GM21360 (cell line): ENCODE results near the gene PPAN.

Source experiments
- ATAC-seq: cut with Tn5 transposase; IDR thresholded peaks from one replicate; pipeline ENCODE4 v1.9.1; 2021; ENCODE audit warnings: mild to moderate bottlenecking, moderate library complexity; ENCODE audit not compliant: unreplicated experiment

The PPAN gene

DNA sequence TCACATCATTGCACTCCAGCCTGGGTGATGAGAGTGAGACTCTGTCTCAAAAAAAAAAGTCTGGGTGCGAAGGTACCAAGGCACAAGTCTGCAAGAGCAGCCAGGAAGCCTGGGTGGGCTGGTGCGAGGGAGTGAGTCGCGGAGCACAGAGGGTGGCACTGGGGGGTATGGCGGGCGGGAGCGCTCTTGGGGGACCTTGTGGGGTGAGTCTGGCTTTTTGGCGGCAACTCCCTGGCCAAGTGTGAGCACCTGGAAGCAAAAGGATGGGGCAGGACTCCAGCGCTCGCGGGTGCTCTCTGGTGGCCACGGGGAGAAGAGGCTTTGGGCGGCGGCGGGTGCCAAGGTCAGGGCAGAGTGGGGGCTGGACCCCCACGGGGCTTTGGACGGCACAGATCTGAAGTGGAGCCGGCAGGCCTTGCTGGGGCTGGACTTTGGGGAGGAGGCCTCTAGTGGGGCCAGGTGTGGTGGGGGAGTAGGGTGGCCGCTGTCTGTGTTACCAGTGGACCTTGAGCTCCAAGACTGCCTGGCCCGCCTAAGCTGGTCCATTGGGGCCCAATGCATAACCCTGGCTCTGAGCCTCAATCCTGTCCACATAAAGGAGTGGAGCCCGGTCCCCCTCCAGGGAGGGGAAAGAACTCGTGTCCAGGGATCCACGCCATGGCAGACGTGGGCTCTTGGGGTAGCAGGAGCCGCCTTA is 6.9 kb downstream of the PPAN start:
- ATAC-seq: no peak

DNA sequence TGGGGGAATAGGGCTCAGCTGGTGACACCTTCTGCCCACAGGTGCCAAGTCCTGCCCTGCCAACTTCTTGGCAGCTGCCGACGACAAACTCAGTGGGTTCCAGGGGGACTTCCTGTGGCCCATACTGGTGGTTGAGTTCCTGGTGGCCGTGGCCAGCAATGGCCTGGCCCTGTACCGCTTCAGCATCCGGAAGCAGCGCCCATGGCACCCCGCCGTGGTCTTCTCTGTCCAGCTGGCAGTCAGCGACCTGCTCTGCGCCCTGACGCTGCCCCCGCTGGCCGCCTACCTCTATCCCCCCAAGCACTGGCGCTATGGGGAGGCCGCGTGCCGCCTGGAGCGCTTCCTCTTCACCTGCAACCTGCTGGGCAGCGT is 7.4 kb downstream of the PPAN start:
- ATAC-seq: no peak

- no peak for ATAC-seq
Measured at GRCh38 chr19:10113964-10114650, 7.9 kb downstream of the PPAN start.

- no peak for ATAC-seq
Measured at GRCh38 chr19:10114651-10115391, 8.7 kb downstream of the PPAN start.

- no peak for ATAC-seq
Measured at GRCh38 chr19:10115392-10116084, 9.4 kb downstream of the PPAN start.

DNA sequence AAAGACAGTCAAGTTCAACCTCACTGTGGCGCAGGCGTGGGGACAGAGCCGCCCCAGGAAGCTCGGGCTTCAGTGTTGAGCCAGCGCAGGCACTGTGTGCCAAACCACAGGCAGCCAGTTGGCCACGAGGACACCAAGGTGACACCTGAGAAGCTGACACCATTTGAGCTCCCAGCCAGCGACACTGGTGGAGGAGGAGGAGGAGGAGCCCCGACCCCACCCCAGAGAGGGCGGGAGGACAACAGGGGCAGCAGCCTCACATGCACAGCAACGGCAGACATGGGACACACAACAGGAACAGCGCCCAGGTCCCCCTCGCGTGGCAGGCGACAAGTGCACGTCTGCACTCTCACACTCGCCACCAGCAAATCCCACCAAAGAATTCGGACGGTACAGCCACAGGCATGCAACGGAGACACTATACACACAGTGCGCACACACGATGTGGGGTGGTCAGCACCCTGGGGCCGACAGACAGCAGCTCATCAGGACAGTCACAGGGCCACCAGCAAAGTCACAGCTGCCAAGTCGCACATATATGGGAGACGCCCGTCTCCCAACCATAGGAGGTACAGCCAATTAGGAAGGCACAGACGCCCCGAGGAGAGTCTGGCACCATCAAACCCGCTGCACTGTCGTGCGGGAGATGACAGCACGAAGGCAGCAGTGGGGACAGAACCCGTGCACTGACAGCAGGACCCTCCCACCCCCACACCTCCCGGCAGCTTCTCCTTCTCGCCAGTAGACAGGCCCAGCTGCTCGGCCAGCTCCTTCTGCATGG is 10.1 kb downstream of the PPAN start:
- ATAC-seq: no peak

DNA sequence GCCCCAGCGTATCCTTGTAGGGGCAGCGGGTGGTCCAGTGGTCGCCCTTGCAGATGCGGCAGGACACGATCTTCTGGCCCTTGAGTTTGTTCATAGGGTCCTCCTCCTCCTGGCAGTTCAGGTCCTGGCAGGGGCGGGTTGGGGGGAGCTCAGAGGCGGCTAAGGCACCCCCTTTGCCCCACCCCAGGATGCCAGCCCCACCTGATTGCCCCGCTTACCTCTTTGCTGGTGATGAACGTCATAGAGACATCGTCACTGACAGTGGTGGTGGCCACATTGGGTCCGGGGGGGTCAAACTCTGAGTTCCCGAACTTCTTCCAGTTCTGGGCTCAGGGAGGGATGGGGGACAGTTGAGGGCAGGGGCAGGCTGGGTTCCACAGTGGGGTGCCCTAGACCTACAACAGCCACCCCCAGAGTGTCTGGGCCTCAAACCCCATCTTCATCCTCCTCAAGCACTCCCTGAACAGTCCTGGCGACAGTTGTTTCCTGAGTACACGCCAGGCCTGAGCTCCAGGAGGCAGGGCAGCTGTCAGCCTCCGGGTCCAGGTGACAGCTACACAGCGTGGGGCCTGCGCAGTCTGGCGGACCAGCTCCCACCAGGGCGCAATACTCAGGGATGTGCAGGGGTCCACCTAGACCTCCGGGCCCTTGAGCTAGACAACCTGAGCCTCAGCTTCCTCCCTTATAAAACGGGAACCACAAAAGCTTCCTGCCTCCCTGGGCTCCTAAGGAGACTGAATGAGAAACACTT is 10.9 kb downstream of the PPAN start:
- no peak for ATAC-seq

DNA sequence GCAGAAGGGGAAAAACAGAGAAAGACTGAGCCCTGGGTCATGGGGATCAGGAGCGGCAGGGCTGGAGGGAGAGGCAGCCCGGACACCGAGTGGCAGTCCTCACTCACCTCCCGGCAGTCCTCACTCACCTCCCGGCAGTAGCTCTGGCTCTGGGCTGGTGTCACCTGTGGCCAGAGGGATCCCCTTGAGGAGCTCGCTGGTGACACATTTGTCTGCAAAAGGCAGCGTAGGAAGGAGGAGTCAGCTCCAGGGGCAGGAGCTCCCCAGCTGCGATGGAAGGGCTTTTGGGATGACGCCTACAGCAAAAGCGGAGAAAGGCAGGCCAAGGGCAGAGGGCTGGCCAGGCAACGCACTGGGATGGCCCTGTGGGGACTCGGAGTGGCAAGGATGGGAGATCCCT is 12.8 kb downstream of the PPAN start:
- no peak for ATAC-seq

GRCh38 chr19:10120538-10121189 is 14.5 kb downstream of the PPAN start:
- no peak for ATAC-seq

GRCh38 chr19:10122045-10122444 is 15.9 kb downstream of the PPAN start:
- no peak for ATAC-seq

DNA sequence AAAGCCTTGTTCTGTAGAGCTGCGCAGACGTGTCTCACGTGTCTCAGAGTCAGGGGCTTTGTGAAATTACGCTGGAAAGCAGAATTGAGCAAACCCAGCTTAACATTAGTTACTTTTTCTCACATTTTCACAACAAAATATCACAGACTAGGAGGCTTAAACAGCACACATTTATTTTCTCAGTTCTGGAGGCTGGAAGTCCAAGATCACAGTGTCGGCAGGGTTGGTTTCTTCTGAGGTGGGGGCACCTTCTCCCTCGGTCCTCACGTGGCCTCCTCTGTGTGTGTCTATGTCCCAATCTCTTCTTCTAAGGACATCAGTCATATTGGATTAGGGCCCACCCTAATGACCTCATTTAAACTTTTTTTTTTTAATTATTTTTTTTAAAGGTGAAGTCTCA is 18.3 kb downstream of the PPAN start:
- no peak for ATAC-seq

DNA sequence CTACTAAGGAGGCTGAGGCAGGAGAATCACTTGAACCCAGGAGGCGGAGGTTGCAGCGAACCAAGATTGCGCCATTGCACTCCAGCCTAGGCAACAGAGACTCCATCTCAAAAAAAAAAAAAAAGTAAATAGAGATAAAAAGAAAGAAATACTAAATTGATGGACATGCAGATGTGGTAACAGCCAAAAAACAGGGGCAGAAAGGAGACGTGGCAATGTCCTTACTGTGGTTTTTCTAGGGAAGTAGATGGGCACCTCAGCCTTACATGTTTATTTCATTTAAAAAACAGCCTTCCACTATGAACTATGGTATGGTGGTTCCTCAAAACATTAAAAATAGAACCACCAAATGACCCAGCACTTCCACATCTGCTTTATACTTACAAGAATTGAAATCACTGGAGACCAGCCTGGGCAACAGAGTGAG is 20.1 kb downstream of the PPAN start:
- no peak for ATAC-seq

DNA sequence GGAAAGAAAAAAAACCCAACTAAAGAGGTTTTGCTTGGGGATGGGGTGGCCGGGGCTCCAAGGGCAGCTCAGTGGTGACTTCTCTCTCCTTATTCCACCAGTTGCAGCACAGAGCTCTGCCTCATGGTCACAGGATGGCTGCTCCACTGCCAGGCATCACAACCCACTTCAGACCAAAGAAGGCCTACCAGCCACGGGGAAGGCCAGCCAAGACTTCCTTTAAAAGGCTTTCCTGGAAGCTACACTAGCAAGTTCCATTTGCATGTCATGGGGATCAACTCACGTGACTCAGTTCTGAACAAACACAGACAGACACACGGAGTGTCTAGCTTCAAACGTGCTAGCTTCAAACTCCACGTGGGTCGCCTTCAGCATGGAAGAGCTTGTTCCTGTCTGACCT is 26.7 kb downstream of the PPAN start:
- no peak for ATAC-seq

DNA sequence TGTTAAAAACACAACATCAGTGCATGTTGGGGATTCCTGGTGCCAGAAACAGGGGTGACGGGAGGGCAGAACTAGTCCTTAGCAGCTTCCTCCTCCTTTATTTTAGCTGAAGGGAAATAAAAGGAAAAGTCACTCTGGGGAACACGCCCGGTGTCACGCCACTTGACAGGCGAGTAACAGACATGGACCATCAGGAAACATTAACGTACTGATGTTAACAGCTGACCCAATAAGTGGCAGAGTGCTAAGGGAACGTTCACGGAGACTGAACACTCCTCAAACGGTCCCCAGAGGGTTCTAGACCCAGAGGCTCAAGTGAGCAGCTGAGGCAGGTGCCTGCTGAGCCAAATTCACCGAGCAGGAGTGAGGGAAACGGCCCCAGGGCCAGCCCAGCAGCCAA is 27.4 kb downstream of the PPAN start:
- no peak for ATAC-seq

GRCh38 chr19:10134040-10134439 is 27.9 kb downstream of the PPAN start:
- no peak for ATAC-seq

DNA sequence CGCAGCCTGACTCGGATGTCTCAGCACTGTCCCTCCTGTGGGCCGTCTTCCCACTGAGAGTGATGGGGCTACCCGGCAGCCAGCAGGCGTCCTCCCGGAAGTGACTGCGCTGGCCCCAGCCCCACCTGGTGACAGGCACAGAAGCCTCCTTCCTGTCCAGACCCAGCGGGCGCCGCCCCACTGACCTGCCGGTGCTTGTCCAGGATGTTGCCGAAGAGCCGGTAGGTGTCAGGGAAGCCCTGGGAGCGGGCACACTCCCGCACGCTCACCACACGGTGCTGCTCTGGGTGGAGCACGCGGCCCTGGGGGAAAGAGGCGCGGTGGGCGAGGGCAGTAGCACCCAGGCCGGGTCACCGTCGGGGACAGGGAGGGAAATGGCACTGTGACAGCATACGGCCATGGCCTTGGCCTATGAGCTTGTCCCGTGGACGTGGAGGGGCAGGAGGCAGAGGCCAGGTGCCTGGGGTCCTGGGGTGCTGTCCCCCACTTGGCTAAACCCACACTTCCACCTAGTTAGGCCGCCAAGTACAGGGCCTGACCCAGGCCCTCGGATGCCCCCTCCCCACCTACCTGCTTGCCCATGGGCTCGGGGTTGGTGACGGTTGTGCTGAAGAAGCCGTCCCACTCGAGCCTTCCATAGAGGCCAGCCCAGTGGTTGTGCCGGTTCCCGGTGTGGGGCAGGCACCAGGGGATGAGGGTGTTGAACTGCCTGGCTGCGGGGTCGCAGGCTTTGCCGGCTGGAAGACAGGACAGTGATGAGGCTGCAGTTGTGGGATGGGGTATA is 29.6 kb downstream of the PPAN start:
- ATAC-seq: no peak

DNA sequence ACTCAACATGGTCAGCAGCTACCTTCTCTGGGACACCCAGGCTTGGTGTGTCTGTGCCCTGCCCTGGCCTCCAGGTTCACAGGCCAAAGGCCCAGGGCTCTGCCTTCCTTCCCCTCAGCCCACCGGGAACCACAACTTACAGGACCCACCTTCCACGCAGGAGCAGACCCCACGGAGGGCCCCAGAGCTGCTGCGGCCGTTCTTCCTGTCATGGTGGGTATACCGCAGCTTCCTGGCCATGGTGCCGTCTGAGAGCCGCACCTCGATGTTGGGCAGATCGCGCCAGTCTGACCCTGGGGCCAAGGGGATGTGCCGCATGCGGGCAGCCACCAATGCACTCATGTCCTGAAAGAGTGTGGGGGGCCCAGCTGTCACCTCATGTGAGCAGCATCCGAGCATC is 30.8 kb downstream of the PPAN start:
- no peak for ATAC-seq

GRCh38 chr19:10137751-10138682 is 31.9 kb downstream of the PPAN start:
- no peak for ATAC-seq
